Activated CD8-positive, alpha-beta memory T cell treated with anti-CD3 and anti-CD28 coated beads for 36 hours (primary cell): Measurements from ENCODE around the gene ZBTB7B. TPM values are rescaled to one million over a fixed set of nuclear protein-coding genes. Genes with fewer than 3 reads are reported as not detected.
"Not testable (repeated sequence)": the region's sequence is repeated elsewhere in the genome, so short reads cannot be mapped to it uniquely, and the experiment has no call there.

Experiments used
- CTCF ChIA-PET: fragments of 350-600 bp; sonication (Branson Sonifier 250); formaldehyde crosslinking; loops from one replicate; lab custom pipeline; 2021; ENCODE audit warnings: antibody characterized with exemption; lab: Charles Lee
- POLR2A ChIA-PET: fragments of 350-600 bp; sonication (Branson Sonifier 250); formaldehyde crosslinking; loops from one replicate; lab custom pipeline; 2021; ENCODE audit warnings: antibody characterized with exemption; lab: Charles Lee
- total RNA-seq, 2 experiments: library from RNA; stranded (reverse); gene quantifications; one replicate each; pipeline ENCODE4 v1.2.3, GENCODE V29; 2021

Gene ZBTB7B
- total RNA-seq, 2 experiments from 2014 or later: 33.4 to 34.3 TPM

GRCh38 chr1:154975409-154976059 is 27.1 kb upstream of the ZBTB7B start:
- POLR2A ChIA-PET: interaction anchor here (0.6 kb wide), 1 partner anchor 24 kb away, joined by 4 read pairs; no protein-coding TSS in a partner anchor
- CTCF ChIA-PET: interaction anchor here (0.6 to 4.0 kb wide), 6 partner anchors 24 to 744 kb away, joined by 3 to 12 read pairs (median 4); no protein-coding TSS in a partner anchor

- CTCF ChIA-PET, POLR2A ChIA-PET: not testable (repeated sequence)
Measured at GRCh38 chr1:154977762-154978161, 24.8 kb upstream of the ZBTB7B start.

GRCh38 chr1:154978360-154978759 is 24.2 kb upstream of the ZBTB7B start:
- CTCF ChIA-PET: no interaction called here
- POLR2A ChIA-PET: no interaction called here

- ChIA-PET CTCF (interaction anchor here (0.9 to 2.1 kb wide), 5 partner anchors 8 to 38 kb away, joined by 3 to 12 read pairs (median 4); partner anchors contain the start of gene CKS1B), POLR2A (interaction anchor here (2.3 to 2.7 kb wide), 2 partner anchors 8 to 12 kb away, joined by 11 to 24 read pairs; partner anchors contain the start of genes CKS1B and LENEP)
Measured at GRCh38 chr1:154982341-154982740, 20.3 kb upstream of the ZBTB7B start.

GRCh38 chr1:154982897-154983648 is 19.5 kb upstream of the ZBTB7B start, which contains the start of gene FLAD1:
FLAD1 (plus strand) TSS chr1:154983344; CDS start chr1:154983695, 351 bp downstream.
- POLR2A ChIA-PET: interaction anchor here (1.2 to 2.7 kb wide), 3 partner anchors 9 to 16 kb away, joined by 7 to 24 read pairs (median 11); partner anchors contain the start of genes CKS1B and LENEP
- CTCF ChIA-PET: interaction anchor here (0.5 to 2.8 kb wide), 11 partner anchors 9 to 357 kb away, joined by 3 to 12 read pairs (median 4); partner anchors contain the start of gene ADAM15

GRCh38 chr1:154983776-154984466 is 18.7 kb upstream of the ZBTB7B start:
- CTCF ChIA-PET: interaction anchor here (0.7 to 2.8 kb wide), 16 partner anchors 9 to 101 kb away, joined by 3 to 16 read pairs (median 5); partner anchors contain the start of genes ADAM15, PMVK and PYGO2
- POLR2A ChIA-PET: interaction anchor here (0.6 to 2.7 kb wide), 4 partner anchors 10 to 107 kb away, joined by 3 to 24 read pairs (median 9); partner anchors contain the start of genes CKS1B and LENEP

- CTCF ChIA-PET: interaction anchor here (1.2 to 2.8 kb wide), 4 partner anchors 12 to 105 kb away, joined by 3 to 8 read pairs (median 4); no protein-coding TSS in a partner anchor
- POLR2A ChIA-PET: not testable (repeated sequence)
Measured at GRCh38 chr1:154986736-154987135, 15.9 kb upstream of the ZBTB7B start.

GRCh38 chr1:154987326-154987725 is 15.3 kb upstream of the ZBTB7B start:
- ChIA-PET POLR2A (no interaction called here), CTCF (interaction anchor here (0.9 to 2.8 kb wide), 8 partner anchors 9 to 104 kb away, joined by 3 to 14 read pairs (median 4); no protein-coding TSS in a partner anchor)

- ChIA-PET POLR2A (interaction anchor here (0.6 kb wide), 1 partner anchor 41 kb away, joined by 3 read pairs; no protein-coding TSS in a partner anchor), CTCF (interaction anchor here (0.9 to 2.8 kb wide), 7 partner anchors 8 to 103 kb away, joined by 3 to 14 read pairs (median 3); no protein-coding TSS in a partner anchor)
Measured at GRCh38 chr1:154988058-154988954, 14.3 kb upstream of the ZBTB7B start.

- CTCF ChIA-PET: interaction anchor here (1.1 to 2.8 kb wide), 4 partner anchors 10 to 28 kb away, joined by 3 to 14 read pairs (median 6); no protein-coding TSS in a partner anchor
- POLR2A ChIA-PET: interaction anchor here (0.6 kb wide), 1 partner anchor 40 kb away, joined by 3 read pairs; no protein-coding TSS in a partner anchor
Measured at GRCh38 chr1:154989195-154989860, 13.3 kb upstream of the ZBTB7B start.

GRCh38 chr1:154990276-154990675 is 12.3 kb upstream of the ZBTB7B start:
- POLR2A ChIA-PET: no interaction called here
- CTCF ChIA-PET: interaction anchor here (1.1 to 1.2 kb wide), 2 partner anchors 9 to 27 kb away, joined by 3 to 4 read pairs; no protein-coding TSS in a partner anchor

GRCh38 chr1:154992721-154993571 is 9.7 kb upstream of the ZBTB7B start:
- CTCF ChIA-PET: interaction anchor here (0.9 to 3.1 kb wide), 5 partner anchors 10 to 32 kb away, joined by 3 to 12 read pairs (median 4); partner anchors contain the start of genes FLAD1 and PYGO2
- POLR2A ChIA-PET: interaction anchor here (1.4 to 2.2 kb wide), 2 partner anchors 9 to 25 kb away, joined by 4 to 11 read pairs; partner anchors contain the start of gene FLAD1

- ChIA-PET POLR2A (interaction anchor here (1.4 to 2.2 kb wide), 2 partner anchors 10 to 24 kb away, joined by 4 to 11 read pairs; partner anchors contain the start of gene FLAD1), CTCF (interaction anchor here (0.9 to 3.1 kb wide), 7 partner anchors 10 to 98 kb away, joined by 3 to 12 read pairs (median 4); partner anchors contain the start of genes FLAD1 and PYGO2)
Measured at GRCh38 chr1:154993572-154994268, 8.9 kb upstream of the ZBTB7B start, which contains the start of gene LENEP. LENEP (plus strand) TSS chr1:154993586; CDS start chr1:154993608, 22 bp downstream.

- POLR2A ChIA-PET: interaction anchor here (1.4 to 2.2 kb wide), 2 partner anchors 11 to 23 kb away, joined by 4 to 11 read pairs; partner anchors contain the start of gene FLAD1
- CTCF ChIA-PET: interaction anchor here (1.1 to 3.1 kb wide), 6 partner anchors 10 to 97 kb away, joined by 3 to 12 read pairs (median 4); partner anchors contain the start of genes FLAD1 and PYGO2
Measured at GRCh38 chr1:154994269-154994587, 8.4 kb upstream of the ZBTB7B start.
